H1 (cell line): ENCODE data around the gene ULBP3. TPM values are rescaled to one million over a fixed set of nuclear protein-coding genes. Genes with fewer than 3 reads are reported as not detected.

Experiments
- CTCF ChIA-PET: fragments of 300-600 bp; sonication (Branson Sonifier 250); formaldehyde crosslinking; loops from one replicate; lab custom pipeline; 2021; ENCODE audit not compliant: partially characterized antibody; lab: Charles Lee
- POLR2A ChIA-PET: fragments of 300-600 bp; sonication (Branson Sonifier 250); formaldehyde crosslinking; loops from one replicate; lab custom pipeline; 2021; ENCODE audit warnings: inconsistent platforms; ENCODE audit not compliant: partially characterized antibody; lab: Charles Lee
- DNase-seq, 2 experiments: peaks; one replicate each; pipeline versions ENCODE4 v3.0.0 to v3.0.0-alpha.2; 2010 to 2022; ENCODE audit warnings: low spot score in 2 of 2, low read depth in 1 of 2, mixed read lengths in 1 of 2
- FAIRE-seq: peaks from 2 replicates; lab custom pipeline; 2011; peaks lifted over from hg19 to GRCh38; lab: Jason Lieb, UNC
- H2AFZ ChIP-seq: 2 replicates; pipeline ENCODE4 v1.8.1; 2012; ENCODE audit warnings: low read length, inconsistent platforms
- H2AK5ac ChIP-seq: 2 replicates; pipeline ENCODE4 v1.6.1; 2013; ENCODE audit warnings: low read depth, low read length
- H2BK120ac ChIP-seq: replicated peaks from 2 replicates; pipeline ENCODE3; 2013; ENCODE audit warnings: low read depth, low read length, inconsistent platforms
- H2BK12ac ChIP-seq: 2 replicates; pipeline ENCODE4 v1.6.1; 2013; ENCODE audit warnings: low read depth, low read length
- H2BK15ac ChIP-seq: 2 replicates; pipeline ENCODE4 v1.6.1; 2013; ENCODE audit warnings: low read length
- H2BK20ac ChIP-seq: 2 replicates; pipeline ENCODE4 v1.6.1; 2013; ENCODE audit warnings: low read length
- H2BK5ac ChIP-seq: 2 replicates; pipeline ENCODE4 v1.6.1; 2013; ENCODE audit warnings: low read depth, low read length
- H3K14ac ChIP-seq: 2 replicates; pipeline ENCODE4 v1.6.1; 2013; ENCODE audit warnings: inconsistent platforms; ENCODE audit not compliant: insufficient read length
- H3K18ac ChIP-seq: 2 replicates; pipeline ENCODE4 v1.6.1; 2013; ENCODE audit warnings: low read length; ENCODE audit errors: extremely low read depth
- H3K23ac ChIP-seq: 2 replicates; pipeline ENCODE4 v1.6.1; 2013; ENCODE audit warnings: inconsistent platforms; ENCODE audit not compliant: insufficient read length
- H3K23me2 ChIP-seq: 2 replicates; pipeline ENCODE4 v1.6.1; 2013; ENCODE audit warnings: low read depth, low read length
- H3K27ac ChIP-seq: 2 replicates; pipeline ENCODE4 v1.6.1; 2011; ENCODE audit warnings: low read depth, low read length, inconsistent platforms
- H3K27me3 ChIP-seq, 4 experiments: replicated peaks in 1 of 4; 1 replicate in 1 of 4; 2 replicates in 3 of 4; pipeline versions ENCODE4 v1.6.1 to v1.8.1; 2011 to 2013; ENCODE audit warnings: low read length in 3 of 4, mild to moderate bottlenecking in 3 of 4, inconsistent platforms in 2 of 4, mixed read lengths in 2 of 4, moderate library complexity in 1 of 4; ENCODE audit not compliant: control insufficient read depth in 3 of 4, insufficient read depth in 3 of 4; ENCODE audit errors: extremely low read depth in 1 of 4
- H3K36me3 ChIP-seq, 4 experiments: 2 replicates each; pipeline versions ENCODE4 v1.6.1 to v1.8.1; 2011 to 2013; ENCODE audit warnings: mild to moderate bottlenecking in 4 of 4, low read length in 3 of 4, moderate library complexity in 2 of 4, control low read depth in 1 of 4, inconsistent platforms in 1 of 4; ENCODE audit not compliant: insufficient read depth in 4 of 4, control insufficient read depth in 2 of 4
- H3K4ac ChIP-seq: replicated peaks from 2 replicates; pipeline ENCODE3; 2013; ENCODE audit warnings: low read length, low read depth, mixed read lengths, inconsistent platforms; ENCODE audit not compliant: insufficient read length
- H3K4me1 ChIP-seq, 4 experiments: replicated peaks in 1 of 4; 1 replicate in 1 of 4; 2 replicates in 3 of 4; pipeline versions ENCODE4 v1.6.1 to v1.8.1; 2011 to 2013; ENCODE audit warnings: low read length in 3 of 4, inconsistent platforms in 2 of 4, mixed read lengths in 1 of 4; ENCODE audit not compliant: insufficient read depth in 4 of 4, control insufficient read depth in 3 of 4
- H3K4me2 ChIP-seq, 2 experiments: 2 replicates each; pipeline versions ENCODE4 v1.6.1 to v1.8.1; 2011 to 2013; ENCODE audit warnings: low read depth in 2 of 2, low read length in 2 of 2, control low read depth in 1 of 2, inconsistent platforms in 1 of 2, mild to moderate bottlenecking in 1 of 2; ENCODE audit not compliant: insufficient read depth in 1 of 2
- H3K4me3 ChIP-seq, 4 experiments: fragments of 200-600, 300-600 bp in 1 of 4; sonication (generic), shearing (Covaris generic), sonication (Bioruptor Twin) in 1 of 4; 2 replicates each; pipeline versions ENCODE4 v1.5.1 to v1.8.1; 2011 to 2016; ENCODE audit warnings: low read length in 4 of 4, low read depth in 3 of 4, control low read depth in 2 of 4, inconsistent platforms in 2 of 4, mild to moderate bottlenecking in 2 of 4, mixed read lengths in 1 of 4, moderate library complexity in 1 of 4; ENCODE audit not compliant: insufficient read depth in 2 of 4; ENCODE audit errors: extremely low read depth in 1 of 4
- H3K56ac ChIP-seq: replicated peaks from 2 replicates; pipeline ENCODE3; 2013; ENCODE audit warnings: low read depth, mild to moderate bottlenecking, mixed read lengths, low read length, inconsistent platforms; ENCODE audit not compliant: insufficient read length
- H3K79me1 ChIP-seq: 2 replicates; pipeline ENCODE4 v1.6.1; 2013; ENCODE audit warnings: low read depth, low read length, control low read depth
- H3K79me2 ChIP-seq, 2 experiments: 2 replicates each; pipeline versions ENCODE4 v1.6.1 to v1.8.1; 2012 to 2013; ENCODE audit warnings: low read length in 2 of 2, mild to moderate bottlenecking in 2 of 2, inconsistent platforms in 1 of 2; ENCODE audit not compliant: insufficient read depth in 2 of 2, control insufficient read depth in 1 of 2
- H3K9ac ChIP-seq, 4 experiments: replicated peaks in 1 of 4; 1 replicate in 1 of 4; 2 replicates in 3 of 4; pipeline versions ENCODE4 v1.6.1 to v1.8.1; 2011 to 2013; ENCODE audit warnings: low read depth in 3 of 4, low read length in 3 of 4, control low read depth in 2 of 4, mild to moderate bottlenecking in 2 of 4, moderate library complexity in 2 of 4, inconsistent platforms in 1 of 4; ENCODE audit errors: extremely low read depth in 1 of 4
- H3K9me3 ChIP-seq, 2 experiments: 2 replicates each; pipeline versions ENCODE4 v1.6.1 to v1.8.1; 2012 to 2013; ENCODE audit warnings: mild to moderate bottlenecking in 2 of 2, moderate library complexity in 2 of 2, control low read depth in 1 of 2, inconsistent platforms in 1 of 2, low read depth in 1 of 2, low read length in 1 of 2, mixed read lengths in 1 of 2; ENCODE audit not compliant: insufficient read depth in 2 of 2
- H4K20me1 ChIP-seq, 2 experiments: replicated peaks in 1 of 2; 2 replicates each; pipeline versions ENCODE3 to v1.8.1; 2011 to 2013; ENCODE audit warnings: inconsistent platforms in 2 of 2, low read length in 2 of 2, mild to moderate bottlenecking in 1 of 2; ENCODE audit not compliant: insufficient read depth in 2 of 2, control insufficient read depth in 1 of 2
- H4K5ac ChIP-seq: 2 replicates; pipeline ENCODE4 v1.6.1; 2013; ENCODE audit warnings: low read length, low read depth, mixed read lengths, inconsistent platforms; ENCODE audit not compliant: insufficient read length
- H4K8ac ChIP-seq: 2 replicates; pipeline ENCODE4 v1.8.0; 2013; ENCODE audit warnings: mild to moderate bottlenecking, moderate library complexity, low read length, inconsistent platforms; ENCODE audit not compliant: insufficient read depth; ENCODE audit errors: extremely low read depth
- H4K91ac ChIP-seq: replicated peaks from 2 replicates; pipeline ENCODE3; 2013; ENCODE audit warnings: low read length, mixed read lengths, inconsistent platforms; ENCODE audit not compliant: insufficient read length
- BCL11A ChIP-seq, 2 experiments: IDR thresholded peaks; one replicate each; pipeline ENCODE4 v1.6.1; 2011; ENCODE audit warnings: low read depth in 2 of 2, low read length in 2 of 2, mild to moderate bottlenecking in 2 of 2
- CEBPB ChIP-seq: IDR thresholded peaks from 2 replicates; pipeline ENCODE4 v1.6.1; 2012; ENCODE audit warnings: low read depth, low read length
- CREB1 ChIP-seq: IDR thresholded peaks from 2 replicates; pipeline ENCODE4 v1.6.1; 2012; ENCODE audit warnings: inconsistent platforms
- EP300 ChIP-seq, 2 experiments: IDR thresholded peaks; 1 replicate in 1 of 2; 2 replicates in 1 of 2; pipeline ENCODE4 v1.6.1; 2011 to 2012; ENCODE audit warnings: low read depth in 2 of 2, low read length in 2 of 2, mild to moderate bottlenecking in 2 of 2, borderline replicate concordance in 1 of 2, inconsistent platforms in 1 of 2, moderate library complexity in 1 of 2
- HDAC6 ChIP-seq: IDR thresholded peaks from one replicate; pipeline ENCODE4 v1.7.1; 2012; ENCODE audit warnings: low read depth, mild to moderate bottlenecking, inconsistent platforms, low read length, moderate library complexity
- JUND ChIP-seq: IDR thresholded peaks from 2 replicates; pipeline ENCODE4 v1.6.1; 2011; ENCODE audit warnings: mild to moderate bottlenecking, improper control_type of control experiment, low read length
- KDM1A ChIP-seq: fragments of 200-600, 300-600 bp; sonication (generic); IDR thresholded peaks from 2 replicates; pipeline ENCODE4 v1.7.1; 2016; ENCODE audit warnings: mild to moderate bottlenecking, low read length, borderline replicate concordance
- NANOG ChIP-seq: IDR thresholded peaks from 2 replicates; pipeline ENCODE4 v1.6.1; 2011; ENCODE audit warnings: low read length, low read depth, mild to moderate bottlenecking, inconsistent platforms; ENCODE audit not compliant: insufficient read depth, poor library complexity, severe bottlenecking
- RAD21 ChIP-seq, 2 experiments: IDR thresholded peaks in 1 of 2; conservative IDR thresholded peaks in 1 of 2; 2 replicates each; pipeline ENCODE4 v1.6.1; 2011; ENCODE audit warnings: low read depth in 2 of 2, low read length in 2 of 2, improper control_type of control experiment in 1 of 2, inconsistent platforms in 1 of 2, mild to moderate bottlenecking in 1 of 2, moderate library complexity in 1 of 2
- SRF ChIP-seq: IDR thresholded peaks from 2 replicates; pipeline ENCODE4 v1.6.1; 2011; ENCODE audit warnings: mild to moderate bottlenecking, low read depth, low read length, moderate library complexity
- WGBS, 2 experiments: shearing (Covaris generic) in 1 of 2; methylation state at CpG; one replicate each; pipeline versions ENCODE4 v1.1.6 to v1.1.7; 2013 to 2015; ENCODE audit warnings: low lambda C conversion rate in 2 of 2, mixed read lengths in 2 of 2, inconsistent platforms in 1 of 2, low coverage in 1 of 2, missing lambda C conversion rate in 1 of 2; ENCODE audit not compliant: insufficient replicate concordance in 2 of 2, insufficient coverage in 1 of 2, insufficient read length in 1 of 2; ENCODE audit errors: extremely low coverage in 1 of 2, missing lambda C conversion rate in 1 of 2; 5-methylcytosine and 5-hydroxymethylcytosine counted together
- polyA plus RNA-seq, 7 experiments: library from polyadenylated mRNA; depleted of rRNA in 3 of 7; stranded (reverse) in 5 of 7; unstranded in 2 of 7; fragments of >200 nt in 5 of 7; fragments of 200-250 nt in 2 of 7; gene quantifications; 1 replicate in 5 of 7; 2 replicates in 1 of 7; 4 replicates in 1 of 7; pipeline versions ENCODE4 v1.2.1 to v1.2.3, GENCODE V29; 2011 to 2013; ENCODE audit warnings: missing spikeins in 2 of 7, mixed read lengths in 2 of 7
- total RNA-seq: library from RNA; stranded (reverse); fragmentation: NEBNext Ultra II Directional; extraction: Animal tissue kit (Norgen Biotek cat#: 25700); gene quantifications from 2 replicates; pipeline ENCODE4 v1.2.1, GENCODE V29; 2021
- TF ChIP-seq, protein P1 (sequence below): IDR thresholded peaks from 2 replicates; pipeline ENCODE4 v1.6.1; 2011; ENCODE audit warnings: low read length, improper control_type of control experiment

The ULBP3 gene
- total and polyA plus RNA-seq, 2 of the 8 experiments (the other 6 are each of a cell fraction or from before 2014, with no cell fraction given) = 1.9 to 4.2 TPM

DNA sequence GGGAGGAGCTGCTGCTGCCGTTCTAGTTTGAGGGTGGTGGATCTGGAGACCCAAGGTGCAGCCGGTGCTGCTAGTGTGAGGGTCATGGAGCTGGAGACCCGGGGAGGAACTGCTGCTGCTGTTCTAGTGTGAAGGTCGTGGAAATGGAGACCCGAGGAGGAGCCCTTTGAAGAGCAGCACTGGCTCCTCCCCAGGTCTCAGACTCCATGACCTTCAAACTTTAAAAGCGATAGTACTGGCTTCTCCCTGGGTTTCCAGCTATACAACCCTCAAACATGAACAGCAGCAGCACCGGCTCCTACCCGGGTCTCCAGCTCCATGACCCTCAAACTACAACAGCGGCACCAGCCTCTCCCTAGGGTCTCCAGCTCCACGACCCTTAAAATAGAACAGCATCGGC, 15.5 kb downstream of the ULBP3 start:
- H3K14ac ChIP-seq = no peak overlapping the region
- no peak overlapping the region for H2BK5ac ChIP-seq
- no peak overlapping the region for H3K4me2 ChIP-seq
- peaks cover 0 to 2% (median 0%) of the 10 kb centered on the region in 4 experiments; a peak in 3 of 7 replicates for H3K27me3 ChIP-seq
- no peak overlapping the region for H4K91ac ChIP-seq
- no peak for TF ChIP-seq JUND
- TF ChIP-seq CEBPB = no peak
- no peak for TF ChIP-seq EP300 (IDR thresholded peaks at IDR 0.05; ENCODE audit: borderline replicate concordance in 1 of 2, low read depth in 2 of 2, low read length in 2 of 2)
- TF ChIP-seq NANOG = no peak
- TF ChIP-seq CREB1 = no peak
- TF ChIP-seq RAD21 (IDR thresholded peaks at IDR 0.05 in 1 of 2, conservative IDR thresholded peaks at IDR 0.05 in 1 of 2; ENCODE audit: low read depth in 2 of 2, low read length in 2 of 2) = no peak
- TF ChIP-seq HDAC6 = no peak
- no peak for TF ChIP-seq SRF
- no peak for TF ChIP-seq KDM1A
- TF ChIP-seq BCL11A (IDR thresholded peaks at IDR 0.05; ENCODE audit: low read depth in 2 of 2, low read length in 2 of 2) = no peak
- TF ChIP-seq, protein P1, sequence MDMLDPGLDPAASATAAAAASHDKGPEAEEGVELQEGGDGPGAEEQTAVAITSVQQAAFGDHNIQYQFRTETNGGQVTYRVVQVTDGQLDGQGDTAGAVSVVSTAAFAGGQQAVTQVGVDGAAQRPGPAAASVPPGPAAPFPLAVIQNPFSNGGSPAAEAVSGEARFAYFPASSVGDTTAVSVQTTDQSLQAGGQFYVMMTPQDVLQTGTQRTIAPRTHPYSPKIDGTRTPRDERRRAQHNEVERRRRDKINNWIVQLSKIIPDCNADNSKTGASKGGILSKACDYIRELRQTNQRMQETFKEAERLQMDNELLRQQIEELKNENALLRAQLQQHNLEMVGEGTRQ = no peak
- no peaks in the 10 kb centered on the region; a peak in 1 of 4 replicates for H3K9me3 ChIP-seq
- no peak overlapping the region for H3K4me3 ChIP-seq
- no peaks in the 10 kb centered on the region for H3K36me3 ChIP-seq
- no peak overlapping the region for H3K18ac ChIP-seq
- H3K4me1 ChIP-seq = no peaks in the 10 kb centered on the region
- no peak overlapping the region for H3K27ac ChIP-seq
- no peak overlapping the region for H3K56ac ChIP-seq
- no peak overlapping the region for H4K5ac ChIP-seq
- H3K23ac ChIP-seq = no peak overlapping the region
- no peak overlapping the region for H2AFZ ChIP-seq
- H3K79me1 ChIP-seq = no peaks in the 10 kb centered on the region
- H3K23me2 ChIP-seq = no peaks in the 10 kb centered on the region
- no peak overlapping the region for H3K4ac ChIP-seq
- H3K79me2 ChIP-seq = no peaks in the 10 kb centered on the region
- no peak for FAIRE-seq
- H2BK120ac ChIP-seq = no peak overlapping the region
- DNase-seq = no peak
- no peak overlapping the region for H2BK20ac ChIP-seq
- H2AK5ac ChIP-seq = no peak overlapping the region
- ChIA-PET CTCF (interaction anchor here (1.1 to 5.5 kb wide), 9 partner anchors 11 to 341 kb away, joined by 3 to 54 read pairs (median 6); partner anchors contain the start of genes RAET1L and ULBP3), POLR2A (interaction anchor here (1.3 to 3.4 kb wide), 2 partner anchors 11 to 14 kb away, joined by 5 to 15 read pairs; partner anchors contain the start of gene ULBP3)
- 88% methylated on average over 11 of the region's 11 CpGs; no CpG with 5 or more reads in 1 of the 2 experiments for WGBS, 2 experiments
- H4K8ac ChIP-seq = no peak overlapping the region
- no peak overlapping the region for H3K9ac ChIP-seq
- H4K20me1 ChIP-seq = no peaks in the 10 kb centered on the region
- H2BK12ac ChIP-seq = no peak overlapping the region
- no peak overlapping the region for H2BK15ac ChIP-seq
